SK-N-SH treated with all-trans-retinoic acid at 6 μM for 48 hours (cell line): ENCODE data around the gene TMEM151A.

ENCODE experiments used
- ATAC-seq: fragments of 200-7000 bp; cut with Tn5 transposase; 3 replicates; pipeline ENCODE4 v1.9.1; 2020; ENCODE audit warnings: mild to moderate bottlenecking, moderate library complexity
- ARNTL ChIP-seq: fragments of 450-650 bp; formaldehyde crosslinking; IDR thresholded peaks from 2 replicates; pipeline ENCODE4 v1.5.0; 2020; ENCODE audit warnings: low read depth, mild to moderate bottlenecking, moderate library complexity, borderline replicate concordance
- BACH2 ChIP-seq: fragments of 250-450 bp; sonication (Bioruptor Pico); IDR thresholded peaks from 2 replicates; pipeline ENCODE4 v1.9.0; 2021; ENCODE audit warnings: mild to moderate bottlenecking, borderline replicate concordance
- CSDC2 ChIP-seq: fragments of 250-450 bp; sonication (Bioruptor Pico); IDR thresholded peaks from 2 replicates; pipeline ENCODE4 v1.5.0; 2020; ENCODE audit warnings: mild to moderate bottlenecking, moderate library complexity
- ESRRG ChIP-seq: fragments of 250-450 bp; sonication (Bioruptor Pico); IDR thresholded peaks from 2 replicates; pipeline ENCODE4 v1.6.1; 2021; ENCODE audit warnings: mild to moderate bottlenecking
- GLIS3 ChIP-seq: fragments of 250-450 bp; sonication (Bioruptor Pico); IDR thresholded peaks from 2 replicates; pipeline ENCODE4 v1.5.0; 2020; ENCODE audit warnings: mild to moderate bottlenecking, moderate library complexity
- ISL1 ChIP-seq: fragments of 250-450 bp; sonication (Bioruptor Pico); IDR thresholded peaks from 2 replicates; pipeline ENCODE4 v2.1.2; 2022; ENCODE audit warnings: mild to moderate bottlenecking, moderate library complexity
- OSR1 ChIP-seq: fragments of 250-450 bp; sonication (Bioruptor Pico); IDR thresholded peaks from 2 replicates; pipeline ENCODE4 v1.8.0; 2022; ENCODE audit warnings: moderate library complexity, mild to moderate bottlenecking, inconsistent platforms
- PPARA ChIP-seq: fragments of 250-450 bp; sonication (Bioruptor Pico); IDR thresholded peaks from 2 replicates; pipeline ENCODE4 v1.5.0; 2020; ENCODE audit warnings: mild to moderate bottlenecking, borderline replicate concordance
- RARB ChIP-seq: fragments of 250-450 bp; sonication (Bioruptor Pico); IDR thresholded peaks from 2 replicates; pipeline ENCODE4 v1.8.0; 2021; ENCODE audit warnings: mild to moderate bottlenecking, moderate library complexity
- SNAI2 ChIP-seq: fragments of 250-450 bp; sonication (Bioruptor Pico); IDR thresholded peaks from 2 replicates; pipeline ENCODE4 v1.5.0; 2020; ENCODE audit warnings: mild to moderate bottlenecking, moderate library complexity
- TCF4 ChIP-seq: fragments of 250-450 bp; sonication (Bioruptor Pico); IDR thresholded peaks from 2 replicates; pipeline ENCODE4 v1.8.0; 2021; ENCODE audit warnings: mild to moderate bottlenecking, moderate library complexity, borderline replicate concordance
- TOX ChIP-seq: fragments of 250-450 bp; sonication (Bioruptor Pico); IDR thresholded peaks from 2 replicates; pipeline ENCODE4 v1.8.0; 2021; ENCODE audit warnings: mild to moderate bottlenecking, moderate library complexity, borderline replicate concordance
- ZNF565 ChIP-seq: fragments of 450-650 bp; formaldehyde crosslinking; conservative IDR thresholded peaks from 2 replicates; pipeline ENCODE4 v1.5.0; 2020; ENCODE audit warnings: low read depth, mild to moderate bottlenecking, moderate library complexity
- ZNF70 ChIP-seq: fragments of 450-650 bp; formaldehyde crosslinking; IDR thresholded peaks from 2 replicates; pipeline ENCODE4 v1.5.0; 2020; ENCODE audit warnings: mild to moderate bottlenecking, moderate library complexity
- ZNF8 ChIP-seq: fragments of 450-650 bp; formaldehyde crosslinking; IDR thresholded peaks from 2 replicates; pipeline ENCODE4 v1.5.0; 2020; ENCODE audit warnings: mild to moderate bottlenecking, moderate library complexity
- TF ChIP-seq, protein P1 (sequence below): fragments of 250-450 bp; sonication (Bioruptor Pico); IDR thresholded peaks from 2 replicates; pipeline ENCODE4 v1.5.0; 2020; ENCODE audit warnings: mild to moderate bottlenecking, moderate library complexity
- TF ChIP-seq, protein P2 (sequence below): fragments of 250-450 bp; sonication (Bioruptor Pico); IDR thresholded peaks from 2 replicates; pipeline ENCODE4 v1.8.0; 2021; ENCODE audit warnings: low read depth, mild to moderate bottlenecking, moderate library complexity, borderline replicate concordance
- TF ChIP-seq, protein P3 (sequence below): fragments of 250-450 bp; sonication (Bioruptor Pico); IDR thresholded peaks from 2 replicates; pipeline ENCODE4 v1.8.0; 2020; ENCODE audit warnings: mild to moderate bottlenecking, moderate library complexity, borderline replicate concordance
- TF ChIP-seq, protein P4 (sequence below): fragments of 250-450 bp; sonication (Bioruptor Pico); IDR thresholded peaks from 2 replicates; pipeline ENCODE4 v1.5.1; 2020; ENCODE audit warnings: low read depth, mild to moderate bottlenecking, moderate library complexity
- TF ChIP-seq, protein P5 (sequence below): fragments of 250-450 bp; sonication (Bioruptor Pico); IDR thresholded peaks from 2 replicates; pipeline ENCODE4 v1.5.1; 2021; ENCODE audit warnings: mild to moderate bottlenecking, moderate library complexity

Gene TMEM151A

DNA sequence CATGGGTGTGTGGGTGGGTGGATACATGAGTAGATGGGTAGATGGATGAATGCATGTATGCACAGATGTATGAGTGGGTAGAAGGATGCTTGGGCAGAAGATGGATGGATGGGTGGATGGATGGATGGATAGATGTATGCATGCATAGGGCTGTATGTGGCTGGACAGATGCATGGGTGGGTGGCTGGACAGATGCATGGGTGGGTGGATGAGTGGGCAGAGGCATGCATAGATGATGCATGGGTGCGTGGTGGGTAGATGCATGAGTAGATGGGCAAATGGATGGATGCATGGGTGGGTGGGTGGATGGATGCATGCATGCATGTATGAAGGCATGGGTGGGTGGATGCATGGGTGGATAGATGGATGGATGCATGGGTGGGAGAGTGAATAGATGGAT is 32.0 kb downstream of the TMEM151A start:
- TF ChIP-seq PPARA (CRISPR knock-in tag) (no peak), ESRRG (CRISPR knock-in tag) (no peak), ISL1 (CRISPR knock-in tag) (no peak), TCF4 (CRISPR knock-in tag) (no peak), TOX (no peak), BACH2 (CRISPR knock-in tag) (no peak), ZNF8 (no peak), OSR1 (CRISPR knock-in tag) (no peak), ZNF70 (CRISPR knock-in tag) (no peak), SNAI2 (CRISPR knock-in tag) (no peak), CSDC2 (no peak), RARB (CRISPR knock-in tag) (no peak), GLIS3 (no peak), ZNF565 (CRISPR knock-in tag) (no peak)
- TF ChIP-seq, protein P1, sequence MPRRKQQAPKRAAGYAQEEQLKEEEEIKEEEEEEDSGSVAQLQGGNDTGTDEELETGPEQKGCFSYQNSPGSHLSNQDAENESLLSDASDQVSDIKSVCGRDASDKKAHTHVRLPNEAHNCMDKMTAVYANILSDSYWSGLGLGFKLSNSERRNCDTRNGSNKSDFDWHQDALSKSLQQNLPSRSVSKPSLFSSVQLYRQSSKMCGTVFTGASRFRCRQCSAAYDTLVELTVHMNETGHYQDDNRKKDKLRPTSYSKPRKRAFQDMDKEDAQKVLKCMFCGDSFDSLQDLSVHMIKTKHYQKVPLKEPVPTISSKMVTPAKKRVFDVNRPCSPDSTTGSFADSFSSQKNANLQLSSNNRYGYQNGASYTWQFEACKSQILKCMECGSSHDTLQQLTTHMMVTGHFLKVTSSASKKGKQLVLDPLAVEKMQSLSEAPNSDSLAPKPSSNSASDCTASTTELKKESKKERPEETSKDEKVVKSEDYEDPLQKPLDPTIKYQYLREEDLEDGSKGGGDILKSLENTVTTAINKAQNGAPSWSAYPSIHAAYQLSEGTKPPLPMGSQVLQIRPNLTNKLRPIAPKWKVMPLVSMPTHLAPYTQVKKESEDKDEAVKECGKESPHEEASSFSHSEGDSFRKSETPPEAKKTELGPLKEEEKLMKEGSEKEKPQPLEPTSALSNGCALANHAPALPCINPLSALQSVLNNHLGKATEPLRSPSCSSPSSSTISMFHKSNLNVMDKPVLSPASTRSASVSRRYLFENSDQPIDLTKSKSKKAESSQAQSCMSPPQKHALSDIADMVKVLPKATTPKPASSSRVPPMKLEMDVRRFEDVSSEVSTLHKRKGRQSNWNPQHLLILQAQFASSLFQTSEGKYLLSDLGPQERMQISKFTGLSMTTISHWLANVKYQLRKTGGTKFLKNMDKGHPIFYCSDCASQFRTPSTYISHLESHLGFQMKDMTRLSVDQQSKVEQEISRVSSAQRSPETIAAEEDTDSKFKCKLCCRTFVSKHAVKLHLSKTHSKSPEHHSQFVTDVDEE = no peak
- ATAC-seq = no peak

DNA sequence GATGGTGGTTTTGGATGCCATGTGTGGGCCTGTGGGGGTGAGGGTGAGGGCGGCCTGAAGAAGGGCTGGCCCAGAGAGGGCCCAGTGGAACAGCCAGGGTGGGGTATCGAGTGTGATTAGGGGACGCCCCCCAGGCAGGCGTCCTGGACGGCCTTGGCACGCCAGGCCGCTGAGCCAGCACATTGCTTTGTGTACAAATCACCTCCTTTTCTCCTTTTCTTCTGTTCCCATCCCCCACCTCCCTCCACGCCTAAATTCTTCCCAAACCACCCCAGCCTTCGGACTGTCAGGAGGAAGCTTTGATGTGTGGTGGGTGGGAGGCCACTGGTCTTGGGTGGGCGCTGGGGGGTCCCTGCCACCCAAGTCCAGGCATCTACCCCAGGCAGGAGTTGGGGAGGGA is 33.0 kb downstream of the TMEM151A start:
- ATAC-seq = no peak
- TF ChIP-seq, protein P1 = no peak
- TF ChIP-seq ARNTL (CRISPR knock-in tag) (no peak), BACH2 (CRISPR knock-in tag) (no peak), TOX (no peak), ISL1 (CRISPR knock-in tag) (no peak), OSR1 (CRISPR knock-in tag) (no peak), ZNF565 (CRISPR knock-in tag) (no peak), ZNF8 (no peak), RARB (CRISPR knock-in tag) (no peak), ZNF70 (CRISPR knock-in tag) (no peak), GLIS3 (no peak), ESRRG (CRISPR knock-in tag) (no peak)
- TF ChIP-seq, protein P2, sequence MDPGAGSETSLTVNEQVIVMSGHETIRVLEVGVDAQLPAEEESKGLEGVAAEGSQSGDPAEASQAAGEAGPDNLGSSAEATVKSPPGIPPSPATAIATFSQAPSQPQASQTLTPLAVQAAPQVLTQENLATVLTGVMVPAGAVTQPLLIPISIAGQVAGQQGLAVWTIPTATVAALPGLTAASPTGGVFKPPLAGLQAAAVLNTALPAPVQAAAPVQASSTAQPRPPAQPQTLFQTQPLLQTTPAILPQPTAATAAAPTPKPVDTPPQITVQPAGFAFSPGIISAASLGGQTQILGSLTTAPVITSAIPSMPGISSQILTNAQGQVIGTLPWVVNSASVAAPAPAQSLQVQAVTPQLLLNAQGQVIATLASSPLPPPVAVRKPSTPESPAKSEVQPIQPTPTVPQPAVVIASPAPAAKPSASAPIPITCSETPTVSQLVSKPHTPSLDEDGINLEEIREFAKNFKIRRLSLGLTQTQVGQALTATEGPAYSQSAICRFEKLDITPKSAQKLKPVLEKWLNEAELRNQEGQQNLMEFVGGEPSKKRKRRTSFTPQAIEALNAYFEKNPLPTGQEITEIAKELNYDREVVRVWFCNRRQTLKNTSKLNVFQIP (CRISPR knock-in tag) = no peak
- TF ChIP-seq, protein P3, sequence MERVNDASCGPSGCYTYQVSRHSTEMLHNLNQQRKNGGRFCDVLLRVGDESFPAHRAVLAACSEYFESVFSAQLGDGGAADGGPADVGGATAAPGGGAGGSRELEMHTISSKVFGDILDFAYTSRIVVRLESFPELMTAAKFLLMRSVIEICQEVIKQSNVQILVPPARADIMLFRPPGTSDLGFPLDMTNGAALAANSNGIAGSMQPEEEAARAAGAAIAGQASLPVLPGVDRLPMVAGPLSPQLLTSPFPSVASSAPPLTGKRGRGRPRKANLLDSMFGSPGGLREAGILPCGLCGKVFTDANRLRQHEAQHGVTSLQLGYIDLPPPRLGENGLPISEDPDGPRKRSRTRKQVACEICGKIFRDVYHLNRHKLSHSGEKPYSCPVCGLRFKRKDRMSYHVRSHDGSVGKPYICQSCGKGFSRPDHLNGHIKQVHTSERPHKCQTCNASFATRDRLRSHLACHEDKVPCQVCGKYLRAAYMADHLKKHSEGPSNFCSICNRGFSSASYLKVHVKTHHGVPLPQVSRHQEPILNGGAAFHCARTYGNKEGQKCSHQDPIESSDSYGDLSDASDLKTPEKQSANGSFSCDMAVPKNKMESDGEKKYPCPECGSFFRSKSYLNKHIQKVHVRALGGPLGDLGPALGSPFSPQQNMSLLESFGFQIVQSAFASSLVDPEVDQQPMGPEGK (CRISPR knock-in tag) = no peak
- TF ChIP-seq, protein P4, sequence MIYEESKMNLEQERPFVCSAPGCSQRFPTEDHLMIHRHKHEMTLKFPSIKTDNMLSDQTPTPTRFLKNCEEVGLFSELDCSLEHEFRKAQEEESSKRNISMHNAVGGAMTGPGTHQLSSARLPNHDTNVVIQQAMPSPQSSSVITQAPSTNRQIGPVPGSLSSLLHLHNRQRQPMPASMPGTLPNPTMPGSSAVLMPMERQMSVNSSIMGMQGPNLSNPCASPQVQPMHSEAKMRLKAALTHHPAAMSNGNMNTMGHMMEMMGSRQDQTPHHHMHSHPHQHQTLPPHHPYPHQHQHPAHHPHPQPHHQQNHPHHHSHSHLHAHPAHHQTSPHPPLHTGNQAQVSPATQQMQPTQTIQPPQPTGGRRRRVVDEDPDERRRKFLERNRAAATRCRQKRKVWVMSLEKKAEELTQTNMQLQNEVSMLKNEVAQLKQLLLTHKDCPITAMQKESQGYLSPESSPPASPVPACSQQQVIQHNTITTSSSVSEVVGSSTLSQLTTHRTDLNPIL (CRISPR knock-in tag) = no peak
- TF ChIP-seq, protein P5, sequence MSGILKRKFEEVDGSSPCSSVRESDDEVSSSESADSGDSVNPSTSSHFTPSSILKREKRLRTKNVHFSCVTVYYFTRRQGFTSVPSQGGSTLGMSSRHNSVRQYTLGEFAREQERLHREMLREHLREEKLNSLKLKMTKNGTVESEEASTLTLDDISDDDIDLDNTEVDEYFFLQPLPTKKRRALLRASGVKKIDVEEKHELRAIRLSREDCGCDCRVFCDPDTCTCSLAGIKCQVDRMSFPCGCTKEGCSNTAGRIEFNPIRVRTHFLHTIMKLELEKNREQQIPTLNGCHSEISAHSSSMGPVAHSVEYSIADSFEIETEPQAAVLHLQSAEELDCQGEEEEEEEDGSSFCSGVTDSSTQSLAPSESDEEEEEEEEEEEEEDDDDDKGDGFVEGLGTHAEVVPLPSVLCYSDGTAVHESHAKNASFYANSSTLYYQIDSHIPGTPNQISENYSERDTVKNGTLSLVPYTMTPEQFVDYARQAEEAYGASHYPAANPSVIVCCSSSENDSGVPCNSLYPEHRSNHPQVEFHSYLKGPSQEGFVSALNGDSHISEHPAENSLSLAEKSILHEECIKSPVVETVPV (CRISPR knock-in tag) = no peak
